Left ventricle myocardium inferior (tissue), 1 donor: ENCODE results near the gene TMEM109. TPM values are rescaled to one million over a fixed set of nuclear protein-coding genes. Genes with fewer than 3 reads are reported as not detected.

Experiments used
- DNase-seq: peaks from one replicate; pipeline ENCODE4 v3.0.0-alpha.2; 2020
- H3K27ac ChIP-seq: fragments of 200-600 bp; replicated peaks from 2 replicates; pipeline ENCODE4 v1.8.0; 2021
- H3K27me3 ChIP-seq: fragments of 200-600 bp; 2 replicates; pipeline ENCODE4 v1.8.0; 2021; ENCODE audit warnings: low read depth
- H3K36me3 ChIP-seq: fragments of 200-600 bp; 2 replicates; pipeline ENCODE4 v1.8.0; 2021
- H3K4me1 ChIP-seq: fragments of 200-600 bp; 2 replicates; pipeline ENCODE4 v1.8.0; 2021
- H3K4me3 ChIP-seq: fragments of 200-600 bp; 2 replicates; pipeline ENCODE4 v1.8.0; 2021; ENCODE audit warnings: mild to moderate bottlenecking, moderate library complexity
- H3K9me3 ChIP-seq: fragments of 200-600 bp; replicated peaks from 2 replicates; pipeline ENCODE4 v1.8.0; 2021
- intact Hi-C: fragments of 100-400 bp; cut with micrococcal nuclease; formaldehyde crosslinking; loops from one replicate; pipeline ENCODE4 v1.11.0; 2022
- total RNA-seq: library from RNA; stranded (reverse); fragmentation: NEBNext Ultra II Directional; extraction: Animal tissue kit (Norgen Biotek cat#: 25700); gene quantifications from one replicate; pipeline ENCODE4 v1.2.1, GENCODE V29; 2021
- TF ChIP-seq, protein P1 (sequence below): fragments of 200-600 bp; IDR thresholded peaks from 2 replicates; pipeline ENCODE4 v1.8.0; 2021; ENCODE audit warnings: antibody characterized with exemption, mild to moderate bottlenecking, borderline replicate concordance
- donor health status: DM: no; HTN: yes; CAD: no; lungs with severe emphysema.

The TMEM109 gene
- total RNA-seq, 1 donor from 2014 or later, result 86.7 TPM

DNA sequence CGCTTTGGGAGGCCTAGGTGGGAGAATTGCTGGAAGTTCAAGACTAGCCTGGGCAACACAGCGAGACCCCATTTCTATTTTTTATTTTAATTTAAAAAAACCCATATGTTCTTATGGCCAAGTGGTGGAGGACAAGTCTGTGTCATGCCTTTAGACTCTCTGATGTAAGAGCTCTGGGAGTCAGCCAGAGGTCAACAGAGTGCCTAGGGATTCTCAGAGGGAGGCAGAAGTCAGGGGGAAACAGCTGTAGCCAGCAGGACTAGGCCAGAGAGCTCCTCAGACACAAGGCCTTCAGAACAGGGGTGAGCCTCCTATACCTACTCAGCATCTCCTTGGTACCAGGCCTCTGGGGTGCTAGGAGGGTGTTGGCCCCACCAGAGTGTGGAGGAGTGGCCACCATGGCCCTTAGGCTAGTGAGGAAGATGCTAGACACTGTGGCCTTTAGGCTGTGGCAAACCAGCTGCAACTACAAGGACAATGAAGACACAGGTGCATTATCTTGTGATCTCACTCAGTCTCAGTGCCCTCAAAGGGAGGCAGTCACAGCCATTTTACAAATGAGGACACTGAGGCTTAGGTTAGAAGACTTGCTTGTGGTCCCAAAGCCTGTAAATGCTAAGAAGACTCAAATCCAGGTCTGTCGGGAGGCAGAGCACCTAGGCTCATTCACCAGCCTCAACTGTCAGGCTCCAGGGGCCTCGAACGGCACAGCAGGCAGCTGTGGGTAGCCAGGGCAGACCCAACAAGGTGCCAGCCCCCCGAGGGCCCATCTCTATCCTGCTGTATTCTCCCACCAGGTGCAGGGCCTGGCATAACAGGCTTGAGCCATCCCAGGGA, 41.6 kb upstream of the TMEM109 start:
- Histone ChIP-seq H3K27ac (peak overlapping the region; percentile 76), H3K4me1 (peaks cover 60% of the 10 kb centered on the region), H3K36me3 (no peaks in the 10 kb centered on the region), H3K9me3 (no peaks in the 10 kb centered on the region), H3K27me3 (no peaks in the 10 kb centered on the region), H3K4me3 (no peak overlapping the region)
- DNase-seq, result peak; percentile 56
- intact Hi-C loops, result no loop called here
- TF ChIP-seq, protein P1, sequence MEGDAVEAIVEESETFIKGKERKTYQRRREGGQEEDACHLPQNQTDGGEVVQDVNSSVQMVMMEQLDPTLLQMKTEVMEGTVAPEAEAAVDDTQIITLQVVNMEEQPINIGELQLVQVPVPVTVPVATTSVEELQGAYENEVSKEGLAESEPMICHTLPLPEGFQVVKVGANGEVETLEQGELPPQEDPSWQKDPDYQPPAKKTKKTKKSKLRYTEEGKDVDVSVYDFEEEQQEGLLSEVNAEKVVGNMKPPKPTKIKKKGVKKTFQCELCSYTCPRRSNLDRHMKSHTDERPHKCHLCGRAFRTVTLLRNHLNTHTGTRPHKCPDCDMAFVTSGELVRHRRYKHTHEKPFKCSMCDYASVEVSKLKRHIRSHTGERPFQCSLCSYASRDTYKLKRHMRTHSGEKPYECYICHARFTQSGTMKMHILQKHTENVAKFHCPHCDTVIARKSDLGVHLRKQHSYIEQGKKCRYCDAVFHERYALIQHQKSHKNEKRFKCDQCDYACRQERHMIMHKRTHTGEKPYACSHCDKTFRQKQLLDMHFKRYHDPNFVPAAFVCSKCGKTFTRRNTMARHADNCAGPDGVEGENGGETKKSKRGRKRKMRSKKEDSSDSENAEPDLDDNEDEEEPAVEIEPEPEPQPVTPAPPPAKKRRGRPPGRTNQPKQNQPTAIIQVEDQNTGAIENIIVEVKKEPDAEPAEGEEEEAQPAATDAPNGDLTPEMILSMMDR, result no peak

DNA sequence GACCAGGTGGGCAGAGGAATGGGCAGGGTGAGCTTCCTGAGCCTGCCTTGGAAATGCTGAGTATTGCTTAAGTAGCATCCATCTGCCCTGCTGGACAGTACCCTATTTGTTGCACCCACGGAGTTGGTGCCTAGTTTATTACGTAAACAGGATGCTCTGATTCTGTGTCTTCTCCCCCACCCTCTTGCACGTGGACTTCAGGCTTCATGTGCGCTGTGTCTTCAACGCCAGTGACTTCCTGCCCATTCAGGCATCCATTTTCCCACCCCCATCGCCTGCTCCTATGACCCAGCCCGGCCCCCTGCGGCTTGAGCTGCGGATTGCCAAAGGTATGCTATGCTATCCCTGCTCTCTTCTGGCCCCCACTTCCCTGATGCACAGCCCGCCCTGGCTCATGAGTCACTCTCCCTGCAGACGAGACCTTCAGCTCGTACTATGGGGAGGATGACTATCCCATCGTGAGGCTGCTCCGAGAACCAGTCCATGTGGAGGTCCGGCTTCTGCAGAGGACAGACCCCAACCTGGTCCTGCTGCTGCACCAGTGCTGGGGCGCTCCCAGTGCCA, 40.9 kb upstream of the TMEM109 start:
- Histone ChIP-seq H3K36me3 (no peaks in the 10 kb centered on the region), H3K27me3 (no peaks in the 10 kb centered on the region), H3K4me3 (no peak overlapping the region), H3K4me1 (peaks cover 67% of the 10 kb centered on the region), H3K27ac (peak overlapping the region; percentile 76), H3K9me3 (no peaks in the 10 kb centered on the region)
- DNase-seq, result no peak
- intact Hi-C loops, result no loop called here
- TF ChIP-seq, protein P1, result no peak

DNA sequence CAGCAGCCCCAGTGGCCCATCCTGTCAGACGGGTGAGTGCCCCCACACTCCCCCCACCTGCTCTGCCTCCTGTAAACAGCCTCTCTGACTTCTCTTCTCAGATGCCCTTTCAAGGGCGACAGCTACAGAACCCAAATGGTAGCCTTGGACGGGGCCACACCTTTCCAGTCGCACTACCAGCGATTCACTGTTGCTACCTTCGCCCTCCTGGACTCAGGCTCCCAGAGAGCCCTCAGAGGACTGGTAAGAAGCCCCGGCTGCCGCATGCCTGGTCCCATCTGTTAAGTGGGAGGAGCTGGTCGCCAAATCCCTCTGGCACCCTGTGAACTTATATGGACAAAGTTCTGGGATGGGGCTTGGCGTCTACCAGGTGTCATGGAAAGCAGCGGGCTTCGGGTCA, 40.4 kb upstream of the TMEM109 start:
- no peak for DNase-seq
- intact Hi-C loops, result no loop called here
- no peaks in the 10 kb centered on the region for H3K27me3 ChIP-seq
- peaks cover 72% of the 10 kb centered on the region for H3K4me1 ChIP-seq
- no peak overlapping the region for H3K4me3 ChIP-seq
- H3K27ac ChIP-seq, result peak overlapping the region; percentile 76
- no peaks in the 10 kb centered on the region for H3K36me3 ChIP-seq
- H3K9me3 ChIP-seq, result no peaks in the 10 kb centered on the region
- TF ChIP-seq, protein P1, result no peak

DNA sequence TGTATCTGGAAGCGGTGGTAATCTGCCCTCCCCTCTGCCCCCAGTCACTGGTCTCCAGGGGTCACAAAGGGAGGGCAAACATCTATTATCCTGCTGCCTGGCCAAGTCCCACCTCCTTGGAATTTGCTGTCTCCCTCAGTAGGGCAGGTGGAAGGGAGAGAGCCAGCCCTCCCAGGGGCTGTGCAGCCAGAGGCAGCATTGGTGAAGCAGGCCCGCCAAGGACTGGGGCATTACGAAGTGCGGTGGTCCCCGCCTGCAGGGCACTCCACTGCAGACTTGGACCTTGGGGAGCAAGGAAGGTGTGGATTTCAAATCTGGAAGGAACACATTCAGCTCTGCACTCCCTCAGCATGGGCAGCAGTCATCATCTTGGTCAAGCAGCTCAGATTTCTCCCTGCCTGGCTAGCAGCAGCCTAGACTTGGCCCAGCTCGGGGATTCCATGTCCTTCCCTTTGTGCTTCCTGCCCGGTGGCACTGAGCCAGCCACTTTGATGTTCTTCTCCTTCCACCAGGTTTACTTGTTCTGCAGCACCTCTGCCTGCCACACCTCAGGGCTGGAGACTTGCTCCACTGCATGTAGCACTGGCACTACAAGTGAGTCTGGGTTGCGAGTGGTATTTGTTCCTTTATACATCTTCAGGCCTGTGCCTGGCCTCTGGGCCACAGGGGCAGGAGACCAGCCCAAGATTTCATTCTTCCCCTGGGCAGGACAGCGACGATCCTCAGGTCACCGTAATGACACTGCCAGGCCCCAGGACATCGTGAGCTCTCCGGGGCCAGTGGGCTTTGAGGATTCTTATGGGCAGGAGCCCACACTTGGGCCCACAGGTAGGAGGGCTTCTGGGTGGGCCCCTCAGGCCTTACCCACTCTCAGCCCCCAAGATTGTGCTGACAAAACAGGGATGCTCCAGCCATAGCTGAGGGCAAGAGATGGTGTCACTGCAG, 39.3 kb upstream of the TMEM109 start:
- intact Hi-C loops, result no loop called here
- Histone ChIP-seq H3K27me3 (no peaks in the 10 kb centered on the region), H3K36me3 (no peaks in the 10 kb centered on the region), H3K4me3 (no peak overlapping the region), H3K9me3 (no peaks in the 10 kb centered on the region), H3K27ac (no peak overlapping the region), H3K4me1 (peaks cover 75% of the 10 kb centered on the region)
- no peak for DNase-seq
- TF ChIP-seq, protein P1, result no peak
